Adrenal gland (tissue), 12 donors: Measurements from ENCODE around the gene UCP3. TPM values are rescaled to one million over a fixed set of nuclear protein-coding genes. Genes with fewer than 3 reads are reported as not detected.
A peak's percentile ranks its signal among the peaks of the same experiment; 100 is the strongest.

Source experiments
- DNase-seq, 7 donors: peaks; one replicate each; pipeline ENCODE4 v3.0.0-alpha.2; 2019 to 2020
- H3K27ac ChIP-seq, 5 donors: fragments of 200-600 bp; sonication (generic) in 4 of 5; 1 replicate in 3 of 5; 2 replicates in 2 of 5; pipeline versions ENCODE4 v1.5.1 to v1.8.0; 2016 to 2020; ENCODE audit warnings: mild to moderate bottlenecking in 1 of 5
- H3K27me3 ChIP-seq: fragments of 200-600 bp; 2 replicates; pipeline ENCODE4 v1.8.0; 2021
- H3K36me3 ChIP-seq, 2 donors: fragments of 200-600 bp; replicated peaks in 1 of 2; 1 replicate in 1 of 2; 2 replicates in 1 of 2; pipeline versions ENCODE4 v1.5.1 to v1.8.0; 2018 to 2022
- H3K4me1 ChIP-seq, 2 donors: fragments of 200-600 bp; replicated peaks in 1 of 2; 1 replicate in 1 of 2; 2 replicates in 1 of 2; pipeline versions ENCODE4 v1.5.1 to v1.8.0; 2018 to 2021
- H3K4me3 ChIP-seq, 4 donors: fragments of 200-600 bp; sonication (generic) in 3 of 4; one replicate each; pipeline ENCODE4 v1.5.1; 2016 to 2018
- H3K9me3 ChIP-seq, 3 donors: fragments of 200-600 bp; sonication (generic) in 1 of 3; replicated peaks in 1 of 3; 1 replicate in 2 of 3; 2 replicates in 1 of 3; pipeline versions ENCODE4 v1.5.1 to v1.8.0; 2016 to 2021
- POLR2A ChIP-seq, 2 donors: fragments of 450-650 bp; IDR thresholded peaks; one replicate each; pipeline ENCODE4 v1.6.1; 2017; ENCODE audit warnings: antibody characterized with exemption in 2 of 2, mild to moderate bottlenecking in 2 of 2, moderate library complexity in 1 of 2
- WGBS, 4 donors: extraction: QIAGEN DNeasy Blood & Tissue Kit in 2 of 4; methylation state at CpG; one replicate each; pipeline versions ENCODE4 v1.1.5 to v1.1.7; 2013 to 2017; 5-methylcytosine and 5-hydroxymethylcytosine counted together
- intact Hi-C, 2 donors: fragments of 100-400 bp; cut with DNase I; formaldehyde crosslinking; loops; one replicate each; pipeline versions ENCODE4 v1.14.1 to v1.15.0; 2022 to 2023
- polyA plus RNA-seq, 3 donors: library from polyadenylated mRNA; stranded (reverse); fragments of 200-250 nt in 2 of 3; fragments of 350-450 nt in 1 of 3; fragmentation: Illumina TruSeq in 1 of 3; extraction: RNeasy Lipid Tissue Mini Kit (QIAGEN cat#74804) in 1 of 3; gene quantifications; one replicate each; pipeline ENCODE4 v1.2.3, GENCODE V29; 2013 to 2014
- total RNA-seq, 9 donors: library from RNA; depleted of rRNA in 4 of 9; stranded (reverse); fragments of >200 nt in 4 of 9; fragments of 120-200 nt in 1 of 9; fragmentation: NEBNext Ultra II Directional in 1 of 9; extraction: Animal tissue kit (Norgen Biotek cat#: 25700) in 1 of 9; gene quantifications; one replicate each; pipeline versions ENCODE4 v1.1.0 to v1.2.4, GENCODE V29; 2013 to 2023
- TF ChIP-seq, protein P1 (sequence below), 6 experiments: fragments of 450-650 bp in 4 of 6; fragments of 200-600 bp in 2 of 6; sonication (generic) in 1 of 6; IDR thresholded peaks; 1 replicate in 5 of 6; 2 replicates in 1 of 6; pipeline versions ENCODE4 v1.5.1 to v1.8.0; 2016 to 2021; ENCODE audit warnings: antibody characterized with exemption in 6 of 6, mild to moderate bottlenecking in 2 of 6, moderate library complexity in 1 of 6
- donor health status: healthy with polysubstance abuse.
- donor health status: Bipolar disorder and iron deficiency.
- donor health status: DM: yes; HTN: yes; CAD: no.
- donor health status: DM: no; HTN: no; CAD: no.
- donor health status: DM: no; HTN: no; CAD: no.
- donor health status: DM: yes; HTN: yes; CAD: no.

UCP3 gene
- total and polyA plus RNA-seq, 12 donors: 0.36 to 6.3 (median 1.4) TPM

DNA sequence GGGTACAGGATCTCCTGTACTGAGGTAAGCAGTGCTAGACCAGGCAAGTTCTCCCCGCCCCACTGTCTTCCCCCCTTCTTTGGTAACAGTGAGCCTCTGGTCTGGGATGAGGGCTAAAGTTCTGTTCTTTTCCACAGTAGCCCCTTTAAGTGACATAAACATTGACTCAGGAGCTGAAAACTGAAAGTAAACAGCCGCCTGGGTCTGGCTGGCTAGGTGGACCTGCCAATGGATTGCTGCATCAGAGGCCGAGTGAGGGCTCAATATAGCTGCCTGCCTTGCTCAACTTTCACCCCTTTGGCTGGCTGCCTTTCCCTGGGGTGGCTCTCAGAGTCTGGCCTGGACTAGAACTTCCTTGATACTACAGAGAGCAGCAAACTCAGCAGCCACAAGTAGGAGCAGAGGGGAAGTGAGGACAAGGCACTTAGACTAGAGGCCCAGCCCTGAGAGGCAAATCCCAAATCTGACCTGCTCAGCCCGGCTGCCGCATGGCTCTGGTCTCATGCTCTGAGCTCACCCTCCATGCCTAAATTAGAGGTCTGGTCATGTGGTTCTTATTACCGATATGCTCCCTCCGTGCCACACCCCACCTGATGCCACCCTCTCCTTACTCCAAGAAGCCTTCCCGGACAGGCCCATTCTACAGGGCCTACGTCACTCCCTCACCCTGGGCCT lies 9.6 kb upstream of the UCP3 start:
- H3K9me3 ChIP-seq: no peaks in the 10 kb centered on the region
- H3K4me3 ChIP-seq: no peak overlapping the region
- 53 to 70% (median 60%) methylated on average over 8 to 9 of the region's 9 CpGs for WGBS, 4 donors
- H3K27ac ChIP-seq: peak overlapping the region; percentile 78 to 88 (median 82)
- peak in 1 of 2 donors; percentile 33 for TF ChIP-seq POLR2A (IDR thresholded peaks at IDR 0.05)
- TF ChIP-seq, protein P1, sequence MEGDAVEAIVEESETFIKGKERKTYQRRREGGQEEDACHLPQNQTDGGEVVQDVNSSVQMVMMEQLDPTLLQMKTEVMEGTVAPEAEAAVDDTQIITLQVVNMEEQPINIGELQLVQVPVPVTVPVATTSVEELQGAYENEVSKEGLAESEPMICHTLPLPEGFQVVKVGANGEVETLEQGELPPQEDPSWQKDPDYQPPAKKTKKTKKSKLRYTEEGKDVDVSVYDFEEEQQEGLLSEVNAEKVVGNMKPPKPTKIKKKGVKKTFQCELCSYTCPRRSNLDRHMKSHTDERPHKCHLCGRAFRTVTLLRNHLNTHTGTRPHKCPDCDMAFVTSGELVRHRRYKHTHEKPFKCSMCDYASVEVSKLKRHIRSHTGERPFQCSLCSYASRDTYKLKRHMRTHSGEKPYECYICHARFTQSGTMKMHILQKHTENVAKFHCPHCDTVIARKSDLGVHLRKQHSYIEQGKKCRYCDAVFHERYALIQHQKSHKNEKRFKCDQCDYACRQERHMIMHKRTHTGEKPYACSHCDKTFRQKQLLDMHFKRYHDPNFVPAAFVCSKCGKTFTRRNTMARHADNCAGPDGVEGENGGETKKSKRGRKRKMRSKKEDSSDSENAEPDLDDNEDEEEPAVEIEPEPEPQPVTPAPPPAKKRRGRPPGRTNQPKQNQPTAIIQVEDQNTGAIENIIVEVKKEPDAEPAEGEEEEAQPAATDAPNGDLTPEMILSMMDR (IDR thresholded peaks at IDR 0.05): no peak
- intact Hi-C loops: no loop called here
- H3K4me1 ChIP-seq: peaks cover 21 to 24% of the 10 kb centered on the region in 2 donors
- H3K27me3 ChIP-seq: no peaks in the 10 kb centered on the region
- no peaks in the 10 kb centered on the region for H3K36me3 ChIP-seq
- DNase-seq: peak; percentile 78 to 97 (median 93)

DNA sequence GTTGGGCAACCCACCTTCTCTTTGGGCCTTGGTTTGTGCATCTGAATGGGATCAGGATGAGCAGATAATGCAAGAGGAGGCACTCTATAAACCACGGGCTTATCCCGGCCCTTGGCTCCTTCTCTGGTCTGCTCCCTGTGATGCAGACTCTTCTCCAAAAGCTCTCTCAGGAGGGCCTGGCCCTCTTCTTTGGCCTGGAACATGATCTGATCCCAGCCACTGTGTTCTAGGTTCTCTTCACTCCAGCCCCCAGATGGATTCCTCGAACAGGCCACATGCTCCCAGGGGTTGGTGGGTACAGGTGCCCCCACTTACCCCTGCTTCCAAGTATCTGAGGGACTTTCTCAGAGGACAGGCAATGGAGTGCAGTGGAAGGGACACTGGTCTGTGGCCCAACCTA lies 8.7 kb upstream of the UCP3 start:
- Histone ChIP-seq H3K9me3 (no peaks in the 10 kb centered on the region), H3K4me1 (peaks cover 21 to 24% of the 10 kb centered on the region in 2 donors), H3K4me3 (no peak overlapping the region), H3K27ac (peak overlapping the region in 3 of 5 donors; percentile 81 to 88 (median 82)), H3K27me3 (no peaks in the 10 kb centered on the region), H3K36me3 (no peaks in the 10 kb centered on the region)
- 92 to 98% (median 95%) methylated on average over 3 of the region's 3 CpGs for WGBS, 4 donors
- TF ChIP-seq POLR2A (IDR thresholded peaks at IDR 0.05): no peak
- TF ChIP-seq, protein P1 (IDR thresholded peaks at IDR 0.05): no peak
- DNase-seq: no peak
- intact Hi-C loops: no loop called here

DNA sequence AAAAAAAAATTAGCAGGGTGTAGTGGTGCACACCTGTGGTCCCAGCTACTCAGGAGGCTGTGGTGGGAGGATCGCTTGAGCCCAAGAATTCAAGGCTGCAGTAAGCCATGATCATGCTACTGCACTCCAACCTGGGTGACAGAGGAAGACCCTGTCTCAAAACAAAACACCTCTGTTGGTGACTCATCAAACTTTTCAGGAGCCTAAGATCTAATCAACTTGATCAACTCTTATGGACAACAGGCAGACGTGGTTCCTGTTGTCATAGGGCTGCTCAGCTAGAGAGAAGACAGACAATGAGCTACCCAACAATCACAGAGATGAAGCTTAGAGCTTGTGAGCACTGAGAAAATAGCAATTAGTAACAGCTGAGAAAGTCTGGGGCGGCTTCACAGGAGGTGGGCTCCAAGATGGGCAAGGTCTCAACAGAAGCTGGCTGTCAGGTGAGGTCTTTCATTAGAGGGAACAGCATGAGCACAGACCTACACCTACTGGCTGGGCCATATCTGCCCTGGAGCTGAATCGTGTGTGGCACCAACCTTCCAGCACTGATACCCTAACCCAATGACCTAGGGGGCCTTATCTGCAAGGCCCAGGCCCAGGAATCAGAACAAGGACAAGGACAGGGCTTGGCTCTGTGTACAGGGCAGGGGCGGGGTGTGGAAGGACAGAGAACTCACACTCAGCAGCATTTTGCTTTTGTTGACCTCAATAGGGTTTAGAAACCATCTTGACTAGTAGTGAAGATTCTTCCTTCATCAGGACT lies 7.2 kb upstream of the UCP3 start:
- Histone ChIP-seq H3K27ac (no peak overlapping the region), H3K4me1 (peaks cover 21 to 27% of the 10 kb centered on the region in 2 donors), H3K27me3 (no peaks in the 10 kb centered on the region), H3K36me3 (no peaks in the 10 kb centered on the region), H3K4me3 (no peak overlapping the region), H3K9me3 (no peaks in the 10 kb centered on the region)
- TF ChIP-seq, protein P1 (IDR thresholded peaks at IDR 0.05): no peak
- TF ChIP-seq POLR2A (IDR thresholded peaks at IDR 0.05): no peak
- intact Hi-C loops: no loop called here
- no peak for DNase-seq
- WGBS, 4 donors: 87 to 90% (median 89%) methylated on average over 5 of the region's 5 CpGs

DNA sequence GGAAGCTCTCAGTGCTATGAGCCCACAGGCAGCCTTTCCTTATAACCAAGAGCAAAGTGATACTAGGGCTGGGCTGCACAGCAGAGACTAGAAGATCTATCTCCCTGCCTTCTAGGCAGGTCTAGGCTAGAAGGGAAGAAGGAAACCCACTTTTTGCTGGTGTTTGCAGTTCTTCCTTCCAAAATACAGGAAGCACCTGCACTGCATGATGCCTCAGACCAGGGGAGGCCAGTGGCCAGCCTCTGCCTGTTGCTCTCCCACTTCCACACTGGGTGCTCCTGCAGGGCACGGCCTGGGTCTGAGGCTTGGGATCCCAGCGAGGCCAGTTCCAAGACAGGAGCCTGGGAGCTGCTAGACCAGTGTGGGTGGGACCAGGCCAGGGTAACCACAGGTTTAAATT lies 6.0 kb upstream of the UCP3 start:
- intact Hi-C loops: no loop called here
- Histone ChIP-seq H3K36me3 (no peaks in the 10 kb centered on the region), H3K27me3 (no peaks in the 10 kb centered on the region), H3K27ac (no peak overlapping the region), H3K9me3 (no peaks in the 10 kb centered on the region), H3K4me3 (no peak overlapping the region), H3K4me1 (peaks cover 21 to 25% of the 10 kb centered on the region in 2 donors)
- 85 to 96% (median 90%) methylated on average over 2 of the region's 2 CpGs; no CpG with 5 or more reads in 1 of the 4 donors for WGBS, 4 donors
- DNase-seq: peak in 1 of 7 donors; percentile 27
- TF ChIP-seq POLR2A (IDR thresholded peaks at IDR 0.05): no peak
- TF ChIP-seq, protein P1 (IDR thresholded peaks at IDR 0.05): no peak
